Activated CD4-positive, CD25-positive, alpha-beta regulatory T cell treated with anti-CD3 and anti-CD28 coated beads, Interleukin-2, amount 50 U/mL, for 24 hours (primary cell): ENCODE data around the gene FAM185A.
"Not testable (repeated sequence)": the region's sequence is repeated elsewhere in the genome, so short reads cannot be mapped to it uniquely, and the experiment has no call there.

Experiments used
- ATAC-seq, 2 donors: fragments of 150-1000 bp; cut with Tn5 transposase; one replicate each; pipeline ENCODE4 v1.10.0; 2021; ENCODE audit warnings: mild to moderate bottlenecking in 1 of 2, moderate library complexity in 1 of 2

FAM185A gene

DNA sequence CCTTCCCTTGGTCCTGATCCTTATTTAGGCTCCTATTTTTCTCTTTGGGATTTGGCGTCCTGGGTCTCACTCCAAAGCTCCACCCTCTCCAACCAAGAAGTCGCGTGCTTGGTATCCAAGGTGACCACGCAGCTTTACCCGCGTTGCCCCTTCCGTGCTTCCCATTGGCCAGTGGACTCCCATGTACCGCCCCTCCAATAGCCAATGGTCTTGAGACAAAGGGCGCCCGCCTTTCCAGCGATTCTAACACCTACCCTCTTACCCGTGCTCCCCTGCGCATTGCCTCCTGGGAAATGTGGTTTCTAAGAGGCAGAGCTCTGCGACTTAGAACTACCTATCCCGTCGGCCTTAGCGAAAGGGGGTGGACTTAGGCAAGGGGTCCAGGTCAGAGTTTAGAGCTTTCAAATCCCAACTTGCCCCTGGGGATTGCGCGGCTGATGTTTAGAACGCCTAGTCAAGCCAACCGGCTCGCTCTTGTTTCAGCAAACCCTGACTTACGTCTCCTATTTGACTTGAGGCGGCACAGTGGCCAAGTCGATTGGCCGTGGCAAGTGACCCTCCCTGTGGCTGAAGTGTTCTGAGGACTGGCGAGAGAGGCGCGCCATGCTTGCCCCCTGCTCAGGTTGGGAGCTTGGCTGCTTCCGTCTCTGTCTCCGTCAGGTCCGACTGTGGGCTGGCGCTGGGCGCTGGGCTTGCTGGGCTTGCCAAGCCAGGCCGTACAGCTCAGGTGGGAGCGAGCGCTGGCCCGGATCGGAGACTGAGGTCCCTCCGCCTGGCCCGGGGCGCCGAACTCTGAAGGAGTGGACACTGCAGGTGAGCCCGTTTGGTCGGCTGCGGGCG, at the start of gene FAM185A:
Gene FAM185A, plus strand, starts transcription at position 395 of the 840 bp plus-strand sequence. Its CDS starts 209 bp downstream, at position 604.
- peak; percentile 99 for ATAC-seq

DNA sequence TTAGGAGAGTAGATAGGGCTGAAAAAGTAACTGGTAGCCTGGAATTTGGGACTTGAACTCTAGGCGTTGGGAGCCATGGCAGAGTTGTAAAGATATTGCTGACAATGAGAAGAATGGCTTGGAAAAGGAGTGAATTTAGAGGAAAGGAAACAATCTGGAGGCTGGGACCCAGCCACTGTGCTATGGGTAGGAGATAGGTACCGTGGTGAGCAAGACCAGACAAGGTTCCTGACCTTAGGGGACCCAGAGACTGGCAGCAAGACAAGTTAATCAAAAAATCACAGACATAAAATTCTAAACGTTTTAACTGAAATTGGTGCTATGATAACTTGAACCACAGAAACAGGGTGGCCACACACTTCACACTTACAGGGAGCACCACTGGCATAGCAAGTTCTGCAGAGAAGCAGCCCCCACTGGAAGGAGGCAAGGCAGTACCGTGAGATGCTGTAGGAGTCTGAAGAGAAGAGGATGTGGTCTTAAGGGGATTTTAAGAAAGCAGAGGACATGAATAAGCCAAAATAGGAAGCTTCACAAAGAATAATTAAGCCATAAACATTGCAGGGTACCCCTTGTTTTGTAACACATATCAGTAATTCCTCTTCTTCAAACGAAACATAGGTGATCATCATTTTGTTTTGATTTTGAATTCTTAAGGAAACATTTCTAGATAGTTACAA, 35.6 kb upstream of the FAM185A start:
- peak; percentile 52 to 53 for ATAC-seq

DNA sequence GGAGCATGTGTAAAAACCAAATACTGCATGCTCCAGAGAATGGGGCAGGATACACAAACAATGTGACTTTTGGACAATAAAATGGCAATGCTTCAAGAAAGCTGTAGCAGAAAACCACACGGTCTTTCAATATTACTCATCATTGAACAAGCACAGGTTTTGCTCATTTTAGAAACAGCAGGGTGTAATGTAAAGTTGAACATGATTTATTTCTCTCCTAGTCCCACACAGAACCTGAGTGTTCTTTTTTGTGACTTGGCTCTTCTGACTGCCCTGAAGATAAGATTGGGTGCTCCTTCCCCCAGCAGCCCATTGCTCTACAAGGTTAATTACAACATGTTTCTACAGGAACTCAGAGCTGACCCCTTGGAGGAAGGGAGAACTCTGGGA, 35.1 kb upstream of the FAM185A start:
- peak; percentile 65 to 72 for ATAC-seq

DNA sequence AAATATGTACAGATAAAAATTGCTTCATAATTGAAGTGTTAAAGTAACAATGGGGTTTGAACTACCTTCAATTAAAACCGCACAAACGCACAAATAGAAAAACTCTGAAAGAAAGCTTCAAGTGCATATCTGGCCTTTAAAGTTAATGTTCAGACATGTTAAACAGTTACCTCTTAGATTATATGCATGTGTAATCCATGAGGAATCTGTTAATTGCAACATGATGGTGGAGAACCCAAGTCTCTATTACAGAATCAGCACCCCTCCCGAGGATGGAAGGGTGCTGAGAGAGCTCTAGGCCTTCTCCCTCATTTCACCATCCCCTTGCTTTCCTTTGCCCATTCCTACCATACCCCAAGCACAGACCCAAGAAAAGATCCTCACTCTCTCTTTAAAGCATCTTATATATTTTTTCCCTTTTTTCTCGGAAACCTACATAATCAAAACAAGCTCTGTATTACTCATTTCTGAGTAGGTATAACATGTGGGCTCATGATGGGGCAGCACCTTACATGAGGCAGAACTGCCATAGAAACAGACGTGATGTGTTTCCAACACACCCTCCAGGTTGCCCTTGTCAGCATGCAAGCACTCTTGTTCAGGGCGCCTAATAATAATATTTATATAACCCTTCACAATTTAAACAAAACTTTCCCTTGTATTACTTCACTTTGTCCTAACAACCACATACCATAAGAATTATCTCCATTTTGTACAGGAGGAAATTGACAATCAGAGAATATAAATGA, 33.9 kb upstream of the FAM185A start:
- ATAC-seq = peak; percentile 80 to 81

DNA sequence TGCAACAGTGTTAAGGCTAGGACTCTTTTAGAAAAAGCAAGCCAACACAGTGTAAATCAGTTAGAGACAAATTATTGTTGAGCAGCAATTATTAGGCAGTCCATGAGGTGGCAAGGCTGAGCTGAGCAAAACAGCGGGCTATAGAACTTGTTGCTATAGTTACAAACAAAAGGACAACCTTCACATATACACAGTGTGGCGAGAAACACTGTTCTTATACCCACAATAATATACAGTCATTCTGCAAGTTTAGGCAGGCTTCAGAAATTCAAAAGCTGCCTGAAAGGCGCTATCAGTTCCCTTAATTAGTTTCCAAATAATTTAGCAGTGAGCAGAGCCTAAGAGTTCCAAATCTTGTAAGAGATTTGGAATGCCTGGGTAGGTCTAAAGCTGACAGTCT, 33.1 kb upstream of the FAM185A start:
- peak; percentile 55 to 60 for ATAC-seq

DNA sequence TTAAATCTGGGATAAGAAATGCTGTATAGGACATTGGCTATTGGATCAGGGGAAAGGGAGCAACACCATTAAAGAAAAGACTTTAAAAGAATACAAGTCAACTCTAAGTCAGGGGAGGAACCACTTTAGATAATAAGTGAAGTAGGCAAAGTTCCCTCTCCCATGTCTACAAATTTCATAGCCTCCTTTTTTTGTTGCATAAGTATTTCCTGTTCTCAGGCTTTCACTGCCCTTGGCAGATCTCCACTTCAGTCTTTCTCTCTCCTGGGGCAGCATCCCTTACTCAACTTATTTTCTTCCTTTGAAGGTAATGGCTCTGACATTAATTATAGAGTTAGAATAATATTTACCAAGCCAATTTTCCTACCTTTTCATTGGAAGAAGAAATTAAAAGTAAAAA, 30.3 kb upstream of the FAM185A start:
- not testable (repeated sequence) for ATAC-seq

DNA sequence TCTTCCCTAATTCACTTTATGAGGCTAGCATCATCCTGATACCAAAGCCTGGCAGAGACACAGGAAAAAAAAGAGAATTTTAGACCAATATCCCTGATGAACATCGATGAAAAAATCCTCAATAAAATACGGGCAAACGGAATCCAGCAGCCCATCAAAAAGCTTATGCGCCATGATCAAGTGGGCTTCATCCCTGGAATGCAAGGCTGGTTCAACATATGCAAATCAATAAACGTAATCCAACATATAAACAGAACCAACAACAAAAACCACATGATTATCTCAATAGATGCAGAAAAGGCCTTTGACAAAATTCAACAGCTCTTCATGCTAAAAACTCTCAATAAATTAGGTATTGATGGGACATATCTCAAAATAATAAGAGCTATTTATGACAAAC, 22.6 kb upstream of the FAM185A start:
- not testable (repeated sequence) for ATAC-seq

DNA sequence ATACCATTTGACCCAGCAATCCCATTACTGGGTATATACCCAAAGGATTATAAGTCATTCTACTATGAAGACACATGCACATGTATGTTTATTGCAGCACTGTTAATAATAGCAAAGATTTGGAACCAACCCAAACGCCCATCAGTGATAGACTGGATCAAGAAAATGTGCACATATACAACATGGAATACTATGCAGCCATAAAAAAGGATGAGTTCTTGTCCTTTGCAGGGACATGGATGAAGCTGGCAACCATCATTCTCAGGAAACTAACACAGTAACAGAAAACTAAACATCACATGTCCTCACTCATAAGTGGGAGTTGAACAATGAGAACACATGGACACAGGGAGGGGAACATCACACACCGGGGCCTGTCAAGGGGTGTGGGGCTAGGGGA, 19.1 kb upstream of the FAM185A start:
- not testable (repeated sequence) for ATAC-seq

DNA sequence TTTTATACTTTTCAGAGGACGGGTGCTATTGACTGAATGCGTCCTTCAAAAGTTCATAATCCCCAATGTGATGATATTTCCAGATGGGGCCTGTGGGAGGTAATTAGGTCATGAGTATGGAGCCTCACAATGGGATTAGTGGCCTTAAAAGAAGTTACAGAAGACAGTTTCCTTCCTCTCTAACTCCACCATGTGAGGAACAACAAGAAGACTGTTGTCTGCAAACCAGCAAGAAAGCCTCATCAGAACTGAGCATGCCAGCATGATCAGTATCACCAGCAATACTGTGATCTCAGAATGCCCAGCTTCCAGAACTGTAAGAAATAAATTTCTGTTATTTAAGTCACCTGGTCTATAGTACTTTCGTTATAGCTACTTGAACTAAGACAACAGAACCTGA, 18.4 kb upstream of the FAM185A start:
- not testable (repeated sequence) for ATAC-seq

DNA sequence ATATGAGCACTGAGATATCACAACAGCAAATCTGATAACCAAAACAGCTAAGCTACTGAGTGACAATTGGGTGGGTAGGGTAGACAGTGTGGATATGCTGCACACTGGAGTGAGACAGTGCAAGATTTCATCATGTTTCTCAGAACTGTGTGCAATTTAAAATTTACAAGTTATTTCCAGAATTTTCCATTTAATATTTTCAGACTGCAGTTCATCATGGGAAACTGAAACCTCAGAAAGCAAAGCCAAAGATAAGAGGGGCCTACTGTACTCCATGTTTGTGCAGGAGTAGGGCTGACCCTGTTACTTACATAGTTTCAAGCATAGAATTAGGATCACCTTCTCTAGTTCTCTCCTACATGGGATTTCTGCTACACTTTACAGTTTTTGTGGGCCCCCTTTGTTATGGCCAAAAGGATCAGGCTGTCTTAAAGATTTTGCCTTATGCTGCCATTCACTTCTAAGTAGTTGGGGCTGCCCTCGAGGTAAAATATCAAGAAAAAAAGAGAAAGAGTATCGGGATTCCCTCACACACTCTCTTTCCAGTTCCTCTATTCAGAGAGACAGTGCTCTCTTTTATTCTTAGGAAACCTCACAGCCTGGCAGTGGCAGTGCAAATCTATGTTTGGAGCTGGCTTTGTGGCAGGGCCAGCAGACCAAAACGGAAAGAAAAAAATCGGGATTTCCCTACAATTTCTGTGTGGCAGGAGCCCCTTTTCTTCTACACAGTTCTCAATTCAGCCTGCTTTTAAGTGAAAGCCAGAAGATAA, 6.6 kb upstream of the FAM185A start:
- peak; percentile 25 to 62 for ATAC-seq

DNA sequence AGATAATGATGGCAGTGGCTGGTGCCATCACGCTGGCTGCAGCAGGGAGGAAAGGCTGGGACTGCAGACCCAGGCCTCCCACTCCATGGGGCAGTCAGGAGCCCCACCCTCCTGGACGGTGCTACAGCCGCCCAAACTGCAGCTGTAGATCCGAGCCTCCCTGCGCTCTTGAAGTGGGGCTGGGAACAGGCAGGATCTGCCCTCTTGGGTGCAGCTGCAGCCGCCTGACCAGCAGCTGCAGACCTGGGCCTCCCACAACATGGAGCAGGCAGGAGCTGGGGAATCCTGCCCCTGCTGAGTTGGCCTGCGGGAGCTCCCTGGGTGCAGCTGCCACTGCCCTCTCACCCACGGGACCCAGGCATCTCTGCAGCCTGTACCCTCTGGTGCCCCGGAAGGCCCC, 4.9 kb upstream of the FAM185A start:
- not testable (repeated sequence) for ATAC-seq

DNA sequence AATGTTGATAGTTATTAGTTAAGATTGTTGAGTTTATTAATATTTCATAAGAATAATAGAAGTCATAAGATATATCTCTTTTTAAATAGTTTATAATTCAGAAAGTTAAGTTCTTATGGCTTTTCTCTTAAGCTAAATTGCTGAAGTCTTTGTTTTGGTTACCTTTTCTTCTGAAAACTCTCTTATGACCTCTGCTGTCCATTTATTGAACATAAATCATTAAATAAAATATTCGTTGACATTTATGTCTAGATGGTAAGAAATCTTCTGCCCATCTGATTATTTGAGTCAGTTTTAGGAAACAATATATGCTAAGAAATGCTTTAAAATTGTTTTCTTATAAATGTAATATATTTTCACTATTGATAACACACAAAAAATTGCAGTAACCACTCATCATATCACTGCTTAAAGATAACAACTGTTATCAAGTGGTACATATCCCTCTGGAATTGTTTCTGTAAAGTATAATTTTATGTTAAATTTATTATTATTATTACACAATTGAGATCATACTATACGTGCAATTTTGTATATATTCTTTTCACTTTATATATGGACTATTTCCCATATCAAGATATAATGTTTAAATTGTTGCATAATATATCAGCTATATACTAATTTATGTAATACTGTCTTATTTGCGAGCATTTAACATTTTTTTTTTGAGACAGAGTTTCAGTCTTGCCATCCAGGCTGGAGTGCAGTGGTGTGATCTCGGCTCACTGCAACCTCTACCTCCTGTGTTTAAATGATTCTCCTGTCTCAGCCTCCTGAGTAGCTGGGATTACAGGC, 3.1 kb upstream of the FAM185A start:
- ATAC-seq = not testable (repeated sequence)

DNA sequence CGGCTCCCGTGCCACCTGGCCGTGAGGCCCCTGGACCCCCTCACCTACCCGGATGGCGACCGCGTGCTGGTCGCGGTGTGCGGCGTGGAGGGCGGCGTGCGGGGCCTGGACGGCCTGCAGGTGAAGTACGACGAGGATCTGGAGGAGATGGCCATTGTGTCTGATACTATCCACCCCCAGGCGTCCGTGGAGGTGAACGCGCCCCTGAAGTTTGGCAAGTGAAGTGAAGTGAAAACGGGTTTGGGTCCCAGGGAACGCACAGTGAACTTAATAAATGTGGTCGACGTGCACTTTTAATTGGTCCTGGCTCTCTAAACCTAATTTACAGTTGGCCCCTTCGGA, 617 bp downstream of the FAM185A start:
- not testable (repeated sequence) for ATAC-seq

DNA sequence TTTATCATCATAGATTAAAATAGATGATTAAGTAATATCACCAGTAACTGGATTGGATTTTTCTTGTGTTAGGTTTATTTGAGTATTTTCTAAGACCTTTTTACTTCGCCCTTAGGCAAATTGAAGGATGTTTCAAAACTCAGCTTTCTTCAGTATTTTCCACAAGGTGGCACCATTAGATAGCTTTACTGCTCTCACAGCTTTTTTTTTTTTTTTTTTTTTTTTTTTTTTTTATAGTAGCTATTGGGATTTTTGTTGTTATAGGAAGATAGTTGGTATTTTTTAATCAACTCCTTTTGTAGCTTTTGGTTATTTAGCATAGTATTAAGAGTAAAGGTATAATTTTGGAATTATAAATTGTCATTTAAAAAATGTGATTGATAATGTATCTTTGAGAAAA, 9.4 kb downstream of the FAM185A start:
- ATAC-seq = not testable (repeated sequence)

DNA sequence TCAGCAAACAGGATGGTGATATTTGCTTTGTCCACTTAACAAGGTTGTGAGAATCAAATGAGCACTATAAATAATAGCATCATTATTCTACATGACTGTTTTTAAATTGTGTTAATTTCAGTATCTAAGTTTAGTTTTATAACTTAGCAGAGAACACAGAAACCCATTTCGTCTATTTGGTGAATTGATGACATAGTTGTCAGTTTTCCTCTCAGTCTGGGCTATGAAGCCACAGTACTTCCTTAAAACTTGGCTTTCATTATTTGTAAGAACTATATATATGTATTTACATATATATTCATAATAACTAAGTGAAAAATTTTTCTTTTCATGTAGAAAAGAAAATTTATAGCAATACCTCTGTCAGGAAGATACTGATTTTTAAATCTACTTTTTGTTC, 11.1 kb downstream of the FAM185A start:
- not testable (repeated sequence) for ATAC-seq

DNA sequence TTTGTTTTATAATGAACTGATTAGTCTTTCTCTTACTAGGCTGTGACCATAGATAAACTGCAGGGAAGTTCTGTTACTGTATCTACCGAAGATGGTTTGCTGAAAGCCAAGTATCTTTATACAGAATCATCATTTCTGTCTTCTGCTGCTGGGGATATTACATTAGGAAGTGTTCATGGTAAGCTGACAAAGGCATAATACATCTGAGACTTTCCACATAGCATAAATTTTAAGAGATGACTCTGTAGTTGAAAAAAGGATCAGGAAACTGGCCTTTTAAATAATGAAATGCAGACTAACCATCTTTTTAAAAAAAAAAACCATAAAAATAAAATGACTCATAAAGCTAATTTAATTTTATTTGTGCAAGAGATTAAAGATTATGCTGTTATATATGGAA, 12.4 kb downstream of the FAM185A start:
- not testable (repeated sequence) for ATAC-seq

DNA sequence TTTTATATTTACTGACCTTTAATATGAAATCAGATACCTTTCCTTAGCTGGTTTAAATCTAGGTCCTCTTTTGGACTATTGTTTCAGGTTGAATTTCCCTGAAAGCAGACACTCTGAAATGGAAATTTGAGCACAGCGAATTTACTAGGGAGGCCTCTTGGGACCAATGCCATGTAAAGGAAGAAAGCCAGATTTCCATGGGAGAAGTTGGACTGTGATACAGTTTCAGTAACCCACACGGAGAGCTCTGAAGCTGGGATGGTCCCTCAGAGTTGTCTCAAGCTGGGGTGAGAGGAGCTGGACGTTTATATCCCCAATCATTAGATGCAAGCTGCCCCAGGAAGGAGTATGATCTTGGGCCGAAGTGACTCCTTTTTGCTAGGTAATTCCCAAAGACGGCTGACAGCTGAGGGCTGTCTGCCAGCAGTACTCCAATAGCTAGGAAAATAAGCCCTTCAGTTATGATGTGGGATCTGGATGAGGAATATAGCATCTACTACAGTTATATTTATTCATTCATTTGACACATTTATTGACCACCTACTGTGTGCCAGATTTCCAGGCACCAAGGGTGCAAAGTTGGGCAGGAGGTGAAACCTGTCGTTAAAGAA, 14.6 kb downstream of the FAM185A start:
- ATAC-seq = not testable (repeated sequence)

DNA sequence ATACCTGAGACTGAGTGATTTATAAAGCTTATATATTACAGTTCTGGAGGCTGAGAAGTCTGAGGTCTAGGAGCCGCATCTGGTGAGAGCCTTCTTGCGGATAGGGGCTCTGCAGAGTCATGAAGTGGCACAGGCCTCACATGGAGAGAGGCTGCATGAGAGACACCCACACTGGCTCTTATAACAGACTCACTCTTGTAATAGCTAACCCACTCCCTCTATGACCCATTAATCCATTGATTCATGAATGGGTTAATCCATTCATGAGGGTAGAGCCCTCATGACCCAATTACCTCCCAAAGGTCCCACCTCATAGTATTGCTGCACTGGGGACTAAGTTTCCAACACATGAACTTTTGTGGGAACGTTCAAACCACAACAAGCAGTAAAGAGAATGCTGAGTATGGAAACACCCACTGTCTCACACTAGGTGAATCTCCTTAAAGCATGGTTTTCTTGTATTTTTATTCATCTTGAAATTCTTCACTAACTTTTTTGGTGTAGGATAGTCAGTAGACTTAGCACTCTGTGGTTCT, 20.9 kb downstream of the FAM185A start:
- not testable (repeated sequence) for ATAC-seq

DNA sequence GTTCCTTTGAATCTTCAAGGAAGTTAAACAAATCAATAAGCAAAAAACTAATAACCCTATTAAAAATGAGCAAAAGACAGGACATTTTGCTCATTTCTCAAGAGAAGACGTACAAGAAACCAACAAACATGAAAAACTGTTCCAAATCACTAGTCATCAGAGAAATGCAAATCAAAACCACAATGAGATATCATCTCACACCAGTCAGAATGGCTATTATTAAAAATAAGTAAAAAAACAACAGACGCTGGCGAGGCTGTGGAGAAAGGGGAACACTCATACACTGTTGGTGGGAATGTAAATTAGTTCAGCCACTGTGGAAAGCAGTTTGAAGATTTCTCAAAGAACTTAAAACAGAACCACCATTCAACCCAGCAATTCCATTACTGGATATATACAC, 21.7 kb downstream of the FAM185A start:
- not testable (repeated sequence) for ATAC-seq

DNA sequence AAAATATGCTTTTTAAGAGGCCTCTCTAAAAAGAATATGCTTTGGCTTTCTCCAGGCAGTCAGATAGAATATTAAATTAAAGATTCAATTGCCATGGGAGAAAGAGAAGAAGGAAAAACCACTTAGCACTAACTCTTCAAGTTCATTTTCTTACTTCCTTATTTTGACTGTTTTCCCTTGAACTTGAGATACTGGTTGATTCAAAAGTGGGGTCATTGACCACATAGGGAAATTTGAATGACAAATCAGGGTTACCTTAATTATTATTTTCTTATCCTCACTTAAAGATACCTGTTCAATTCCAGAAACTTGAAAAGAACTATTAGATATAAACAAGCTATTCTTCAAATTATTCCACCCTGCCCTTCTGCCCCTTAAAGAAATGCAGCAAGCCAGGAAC, 27.4 kb downstream of the FAM185A start:
- not testable (repeated sequence) for ATAC-seq

DNA sequence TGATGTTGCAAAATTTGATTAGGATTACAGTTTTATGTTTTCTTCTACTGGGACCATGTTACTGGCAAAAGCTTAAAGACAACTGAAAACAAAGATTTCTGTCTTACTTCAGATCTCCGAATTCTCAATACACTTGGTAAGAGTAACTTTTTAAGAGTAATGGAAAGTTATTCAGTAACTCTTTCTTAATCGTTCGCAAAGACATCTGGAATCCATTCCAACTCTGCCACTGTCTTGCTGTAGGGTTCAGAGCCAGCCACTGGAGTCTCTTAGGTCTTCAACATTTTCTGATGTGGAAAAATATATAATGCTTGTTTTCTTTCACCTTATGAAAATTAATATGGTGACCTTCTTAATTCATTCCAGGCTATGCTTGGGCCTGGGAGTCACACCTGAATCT, 29.9 kb downstream of the FAM185A start:
- not testable (repeated sequence) for ATAC-seq
